GM19463 (cell line): Measurements from ENCODE around the gene SV2C.
A peak's percentile ranks its signal among the peaks of the same experiment; 100 is the strongest.

Experiments used
- ATAC-seq: cut with Tn5 transposase; IDR thresholded peaks from one replicate; pipeline ENCODE4 v1.9.1; 2021; ENCODE audit warnings: mild to moderate bottlenecking, moderate library complexity; ENCODE audit not compliant: unreplicated experiment

The SV2C gene

GRCh38 chr5:76245590-76245989 is 162.4 kb downstream of the SV2C start:
- no peak for ATAC-seq

- ATAC-seq: no peak
Measured at GRCh38 chr5:76249621-76250020, 166.4 kb downstream of the SV2C start.

- ATAC-seq: no peak
Measured at GRCh38 chr5:76250463-76250862, 167.3 kb downstream of the SV2C start.

DNA sequence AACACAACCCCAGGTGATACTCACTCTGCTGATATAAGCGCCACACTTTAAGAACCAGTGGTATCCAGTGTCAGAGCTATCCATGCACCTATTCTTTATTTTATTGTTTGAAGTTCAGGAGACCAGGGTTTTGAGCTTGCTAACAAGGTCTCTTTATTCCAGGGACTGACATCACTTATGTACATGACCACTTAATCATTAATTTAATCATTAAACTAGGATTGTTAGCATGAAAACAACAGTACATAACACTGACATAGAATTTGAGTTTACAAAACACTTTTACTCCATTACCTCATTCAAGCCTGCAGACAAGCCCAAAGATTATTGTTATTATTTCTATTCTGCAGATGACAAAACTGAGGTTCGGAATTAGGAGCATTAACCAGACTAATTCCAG is 168.5 kb downstream of the SV2C start:
- ATAC-seq: no peak

GRCh38 chr5:76252437-76252836 is 169.3 kb downstream of the SV2C start:
- no peak for ATAC-seq

GRCh38 chr5:76256116-76256889 is 173.1 kb downstream of the SV2C start:
- ATAC-seq: peak; percentile 92

- ATAC-seq: no peak
Measured at GRCh38 chr5:76257225-76257833, 174.1 kb downstream of the SV2C start.

GRCh38 chr5:76257897-76258296 is 174.7 kb downstream of the SV2C start:
- no peak for ATAC-seq

DNA sequence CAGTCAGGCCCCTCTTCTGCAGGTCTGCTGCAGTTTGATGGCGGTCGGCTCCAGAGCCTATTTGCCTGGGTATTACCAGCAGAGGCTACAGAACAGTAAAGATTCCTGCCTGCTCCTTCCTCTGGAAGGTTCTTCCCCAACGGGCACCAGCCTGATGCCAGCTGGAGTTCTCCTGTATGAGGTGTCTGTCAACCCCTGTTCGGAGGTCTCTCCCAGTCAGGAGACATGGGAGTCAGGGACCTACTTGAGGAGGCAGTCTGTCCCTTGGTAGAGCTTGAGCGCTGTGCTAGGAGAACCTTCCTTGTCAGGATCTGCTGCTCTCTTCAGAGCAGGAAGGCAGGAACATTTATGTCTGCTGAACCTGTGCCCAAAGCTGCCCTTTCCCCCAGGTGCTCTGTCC is 181.5 kb downstream of the SV2C start:
- no peak for ATAC-seq

GRCh38 chr5:76269259-76269931 is 186.2 kb downstream of the SV2C start:
- ATAC-seq: no peak

DNA sequence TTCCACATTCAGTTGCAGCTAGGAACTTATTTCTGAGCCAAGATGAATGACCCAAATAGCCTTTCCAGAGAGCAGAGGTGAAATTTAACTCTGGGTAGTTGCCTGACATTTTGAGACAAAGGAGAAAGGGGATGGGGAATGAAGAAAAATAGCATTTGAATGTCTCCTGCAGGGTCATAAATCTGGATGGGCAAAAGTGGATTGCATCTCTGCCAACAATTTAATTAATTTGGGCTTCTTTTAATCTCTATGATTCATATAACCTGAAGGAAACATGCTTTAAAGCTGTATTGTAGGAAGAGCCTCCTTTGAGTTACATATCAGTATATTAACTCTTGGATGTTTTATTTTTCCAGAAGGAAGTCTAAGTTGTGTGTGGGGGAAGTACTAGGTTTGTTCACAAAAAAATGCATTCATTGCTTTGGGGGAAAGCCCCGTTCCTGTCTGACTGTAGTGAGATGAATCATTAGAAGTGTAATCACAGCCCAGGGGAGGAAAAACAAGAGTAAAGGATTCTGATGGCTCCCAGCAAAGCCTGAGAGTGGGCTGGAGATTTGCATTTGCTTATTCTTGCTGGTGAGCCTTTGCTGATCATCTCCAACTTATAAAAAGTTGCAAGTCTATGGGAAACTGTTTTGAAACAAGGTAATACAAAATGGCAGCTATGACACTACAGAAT is 186.9 kb downstream of the SV2C start:
- ATAC-seq: peak; percentile 89

DNA sequence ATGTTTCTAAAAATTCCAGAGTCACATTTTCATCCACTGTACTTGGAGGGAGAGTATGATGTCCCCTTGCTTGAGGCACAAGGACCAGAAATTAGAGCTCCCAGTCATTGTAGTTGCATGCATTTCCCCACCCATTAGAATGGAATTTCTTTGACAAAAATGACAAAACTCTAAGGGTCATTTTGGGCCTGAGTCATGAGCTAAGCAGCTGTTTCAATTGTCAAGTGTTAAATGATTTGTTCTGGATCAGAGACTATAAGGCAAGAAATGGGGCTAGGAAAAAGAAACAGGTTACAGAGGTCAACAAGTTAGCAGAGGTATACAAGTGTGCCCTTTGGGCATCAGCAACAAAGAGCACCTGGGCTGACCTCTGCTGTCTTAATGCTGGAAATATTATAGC is 188.7 kb downstream of the SV2C start:
- ATAC-seq: no peak

DNA sequence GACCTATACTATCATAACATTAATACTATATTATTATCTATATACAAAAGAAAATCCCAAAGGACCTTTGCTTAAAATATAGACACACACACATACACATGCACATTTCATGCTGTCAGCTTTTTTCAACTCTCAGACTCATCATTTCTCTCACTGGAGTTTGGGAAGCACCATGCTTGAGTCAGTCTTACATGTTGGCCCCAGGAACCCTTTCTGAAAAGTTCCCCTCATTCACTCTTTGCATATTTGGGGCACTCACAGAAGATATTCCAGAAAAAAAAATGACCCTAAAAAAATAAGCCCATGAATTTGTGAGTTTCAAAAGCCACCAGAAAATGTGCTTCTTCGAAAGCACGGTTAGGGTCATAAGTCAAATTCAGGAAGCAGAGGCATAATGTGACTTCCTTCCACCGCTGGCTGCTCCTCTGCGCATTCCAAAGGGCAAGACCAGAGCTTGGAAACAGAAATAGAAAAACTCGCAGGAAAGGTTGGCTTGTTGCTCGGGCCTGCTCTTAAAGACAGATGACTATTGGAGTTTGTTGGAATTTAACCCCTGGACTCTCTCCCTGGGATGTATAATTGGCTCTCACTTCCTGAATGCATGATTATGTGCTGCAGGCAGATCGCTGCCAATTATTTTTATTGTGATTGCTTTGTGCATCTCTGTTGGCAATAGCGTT is 190.2 kb downstream of the SV2C start:
- no peak for ATAC-seq

DNA sequence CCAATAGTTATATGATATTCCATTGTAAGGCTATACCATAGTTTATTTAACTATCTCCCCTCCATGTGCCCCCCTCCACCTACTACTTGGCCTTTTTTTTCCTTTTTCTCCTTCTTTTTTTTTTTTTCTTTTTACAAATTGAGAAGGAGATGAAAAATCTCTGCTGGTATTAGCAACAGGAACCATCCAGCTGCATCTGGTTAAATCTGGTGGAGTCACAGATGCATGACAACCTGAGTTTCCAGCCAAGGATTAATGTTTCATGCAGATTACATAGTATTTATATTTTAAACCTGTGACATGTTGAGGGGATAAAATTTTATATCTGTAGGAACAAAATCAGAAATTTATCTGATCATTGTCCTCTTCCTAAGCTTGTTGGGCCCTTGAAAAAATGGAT is 191.4 kb downstream of the SV2C start:
- ATAC-seq: no peak

GRCh38 chr5:76277736-76278135 is 194.6 kb downstream of the SV2C start:
- no peak for ATAC-seq

GRCh38 chr5:76278261-76278789 is 195.1 kb downstream of the SV2C start:
- no peak for ATAC-seq

- ATAC-seq: no peak
Measured at GRCh38 chr5:76280494-76280893, 197.3 kb downstream of the SV2C start.

DNA sequence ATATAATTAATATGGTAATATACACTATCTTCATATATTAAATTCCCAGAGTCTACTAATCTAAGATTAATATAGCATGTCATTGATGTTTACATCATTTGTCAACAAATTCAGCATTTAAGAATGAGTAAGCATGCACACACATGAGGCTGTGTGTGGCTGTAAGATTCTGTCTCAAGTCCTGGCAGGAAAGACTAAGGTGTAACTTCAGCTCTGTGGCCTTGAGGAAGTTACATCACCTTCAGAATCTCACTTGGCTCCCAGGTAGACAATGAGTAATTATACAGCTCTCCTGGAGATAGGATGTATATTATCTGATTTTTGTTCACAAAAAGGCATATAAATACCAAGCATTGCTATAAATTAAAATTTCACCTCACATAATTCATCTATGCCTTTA is 200.5 kb downstream of the SV2C start:
- ATAC-seq: no peak

DNA sequence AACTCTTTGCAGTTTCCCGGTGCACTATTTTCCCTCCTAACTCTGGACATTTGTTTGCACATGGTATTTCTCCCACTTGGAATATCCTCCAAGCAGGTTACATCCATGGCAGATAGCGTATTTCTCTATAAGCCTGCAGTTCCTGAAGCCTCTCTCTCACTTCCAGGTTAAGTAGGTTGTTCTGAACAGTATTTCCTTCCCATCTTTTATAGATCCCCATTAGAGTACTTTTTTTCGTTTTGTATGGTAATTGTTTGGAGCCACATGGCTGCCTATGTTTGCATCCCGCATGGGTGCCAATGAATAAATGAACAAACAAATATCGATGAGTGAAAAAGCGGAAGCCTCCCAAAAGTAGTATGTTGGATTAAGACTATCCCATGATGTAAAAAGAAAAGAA is 206.5 kb downstream of the SV2C start:
- ATAC-seq: no peak

DNA sequence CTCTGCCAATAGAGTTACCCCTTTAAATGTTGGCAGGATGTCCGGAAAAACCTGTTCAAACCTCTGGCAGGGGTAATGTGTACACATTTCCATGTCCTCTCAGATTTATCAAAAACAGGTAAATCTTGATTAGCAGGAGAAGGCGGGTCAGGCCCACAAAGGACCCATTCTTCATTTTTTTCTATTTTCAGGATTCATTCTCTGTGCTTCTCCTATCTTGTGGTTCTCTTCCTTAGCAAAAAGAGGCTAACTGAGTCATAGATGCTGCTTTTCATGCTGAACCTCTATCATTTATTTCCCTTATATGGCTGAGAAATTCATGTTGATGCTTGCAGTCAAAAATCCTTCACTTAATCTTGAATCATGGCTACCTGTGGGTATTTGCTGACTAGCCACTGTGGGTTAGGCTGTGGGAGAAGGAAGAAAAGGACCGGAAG is 207.2 kb downstream of the SV2C start:
- ATAC-seq: no peak
